ENCODE results near the gene ZNF180.

ZNF180 gene

GRCh38 chr19:44512326-44513298 lies 12.3 kb upstream of the ZNF180 start:
- H3K4me3 ChIP-seq (ENCODE audit: low read depth, low read length), result no peak overlapping the region
- ChIA-PET POLR2A (no interaction called here), CTCF (interaction anchor here (1.5 to 1.6 kb wide), 2 partner anchors 11 kb away, joined by 4 to 6 read pairs; no protein-coding TSS in a partner anchor)
- DNase-seq (ENCODE audit: low read depth, low spot score), result no peak
- peak; percentile 54 for TF ChIP-seq CTCF (IDR thresholded peaks at IDR 0.05; ENCODE audit: insufficient read depth, low read length, missing control alignments)

GRCh38 chr19:44509478-44509877 lies 9.2 kb upstream of the ZNF180 start:
- no peak for DNase-seq (ENCODE audit: low read depth, low spot score)
- no peak overlapping the region for H3K4me3 ChIP-seq (ENCODE audit: low read depth, low read length)
- CTCF ChIA-PET, result interaction anchor here (0.6 kb wide), 1 partner anchor 340 kb away, joined by 3 read pairs; no protein-coding TSS in a partner anchor
- POLR2A ChIA-PET, result no interaction called here
- no peak for TF ChIP-seq CTCF (IDR thresholded peaks at IDR 0.05; ENCODE audit: insufficient read depth, low read length, missing control alignments)

GRCh38 chr19:44499559-44499958 lies 763 bp downstream of the ZNF180 start:
- CTCF ChIA-PET, result interaction anchor here (1.3 to 1.6 kb wide), 4 partner anchors 9 to 271 kb away, joined by 3 to 9 read pairs (median 4); no protein-coding TSS in a partner anchor
- TF ChIP-seq CTCF (IDR thresholded peaks at IDR 0.05; ENCODE audit: insufficient read depth, low read length, missing control alignments), result no peak
- no peak for DNase-seq (ENCODE audit: low read depth, low spot score)
- peak overlapping the region; percentile 96 for H3K4me3 ChIP-seq (ENCODE audit: low read depth, low read length)
- POLR2A ChIA-PET, result interaction anchor here (0.9 kb wide), 1 partner anchor 8 kb away, joined by 4 read pairs; no protein-coding TSS in a partner anchor

- H3K4me3 ChIP-seq (ENCODE audit: low read depth, low read length), result peak overlapping the region; percentile 96
- no peak for DNase-seq (ENCODE audit: low read depth, low spot score)
- POLR2A ChIA-PET, result no interaction called here
- CTCF ChIA-PET, result interaction anchor here (1.5 kb wide), 1 partner anchor 272 kb away, joined by 3 read pairs; no protein-coding TSS in a partner anchor
- no peak for TF ChIP-seq CTCF (IDR thresholded peaks at IDR 0.05; ENCODE audit: insufficient read depth, low read length, missing control alignments)
Observed at GRCh38 chr19:44498988-44499387, 1.3 kb downstream of the ZNF180 start.

- CTCF ChIA-PET, result no interaction called here
- POLR2A ChIA-PET, result no interaction called here
- TF ChIP-seq CTCF (IDR thresholded peaks at IDR 0.05; ENCODE audit: insufficient read depth, low read length, missing control alignments), result no peak
- H3K4me3 ChIP-seq (ENCODE audit: low read depth, low read length), result no peak overlapping the region
- no peak for DNase-seq (ENCODE audit: low read depth, low spot score)
Observed at GRCh38 chr19:44496711-44497110, 3.6 kb downstream of the ZNF180 start.
